CD14-positive monocyte (primary cell): ENCODE measurements around the gene UBE2M. TPM values are rescaled to one million over a fixed set of nuclear protein-coding genes. Genes with fewer than 3 reads are reported as not detected.

Experiments
- DNase-seq, 3 donors: peaks; one replicate each; pipeline ENCODE4 v3.0.0-alpha.2; 2011 to 2022
- H2AFZ ChIP-seq: 2 replicates; pipeline ENCODE4 v1.6.0; 2012; ENCODE audit warnings: mild to moderate bottlenecking, low read depth, low read length, inconsistent platforms; ENCODE audit not compliant: insufficient read depth, poor library complexity, severe bottlenecking
- H3K27ac ChIP-seq, 2 donors: 1 replicate in 1 of 2; 2 replicates in 1 of 2; pipeline ENCODE4 v1.5.1; 2012 to 2013; ENCODE audit warnings: low read length in 2 of 2, control low read depth in 1 of 2, inconsistent platforms in 1 of 2, low read depth in 1 of 2, mild to moderate bottlenecking in 1 of 2
- H3K27me3 ChIP-seq, 2 donors: one replicate each; pipeline versions ENCODE4 v1.6.0 to v1.6.1; 2011 to 2013; ENCODE audit warnings: low read length in 2 of 2; ENCODE audit not compliant: control insufficient read depth in 2 of 2, insufficient read depth in 2 of 2
- H3K36me3 ChIP-seq, 2 donors: replicated peaks in 1 of 2; 1 replicate in 1 of 2; 2 replicates in 1 of 2; pipeline versions ENCODE4 v1.5.1 to v1.6.1; 2012 to 2013; ENCODE audit warnings: low read length in 2 of 2, control low read depth in 1 of 2, inconsistent platforms in 1 of 2, mild to moderate bottlenecking in 1 of 2; ENCODE audit not compliant: insufficient read depth in 2 of 2, control insufficient read depth in 1 of 2
- H3K4me1 ChIP-seq, 2 donors: 1 replicate in 1 of 2; 2 replicates in 1 of 2; pipeline versions ENCODE4 v1.5.1 to v1.6.1; 2012 to 2013; ENCODE audit warnings: low read length in 2 of 2, control low read depth in 1 of 2, inconsistent platforms in 1 of 2, mild to moderate bottlenecking in 1 of 2, moderate library complexity in 1 of 2; ENCODE audit not compliant: insufficient read depth in 2 of 2, control insufficient read depth in 1 of 2
- H3K4me2 ChIP-seq: replicated peaks from 2 replicates; pipeline ENCODE3; 2012; ENCODE audit warnings: low read length, moderate library complexity, mild to moderate bottlenecking; ENCODE audit not compliant: poor library complexity, severe bottlenecking; ENCODE audit errors: extremely low read depth
- H3K4me3 ChIP-seq, 3 experiments: fragments of 200-600 bp in 1 of 3; sonication (generic) in 1 of 3; replicated peaks in 1 of 3; 1 replicate in 2 of 3; 2 replicates in 1 of 3; pipeline ENCODE4 v1.5.1; 2011 to 2013; ENCODE audit warnings: low read length in 3 of 3, mild to moderate bottlenecking in 3 of 3, control low read depth in 2 of 3, low read depth in 2 of 3, inconsistent platforms in 1 of 3, moderate library complexity in 1 of 3
- H3K79me2 ChIP-seq: 2 replicates; pipeline ENCODE4 v1.6.0; 2012; ENCODE audit warnings: mild to moderate bottlenecking, control low read depth, inconsistent platforms, low read length, moderate library complexity; ENCODE audit not compliant: insufficient read depth
- H3K9ac ChIP-seq: 2 replicates; pipeline ENCODE4 v1.6.0; 2017; ENCODE audit warnings: low read length, mild to moderate bottlenecking; ENCODE audit not compliant: insufficient read depth, poor library complexity, severe bottlenecking
- H3K9me3 ChIP-seq, 2 donors: replicated peaks in 1 of 2; 1 replicate in 1 of 2; 2 replicates in 1 of 2; pipeline versions ENCODE4 v1.5.1 to v1.6.1; 2012 to 2013; ENCODE audit warnings: low read length in 2 of 2, control low read depth in 1 of 2; ENCODE audit not compliant: control insufficient read depth in 1 of 2, insufficient read depth in 1 of 2
- H4K20me1 ChIP-seq: 2 replicates; pipeline ENCODE4 v1.6.0; 2012; ENCODE audit warnings: mild to moderate bottlenecking, low read length, control low read depth, moderate library complexity; ENCODE audit not compliant: insufficient read depth
- H3K27ac Mint-ChIP-seq, 7 donors: one replicate each; pipeline ENCODE4 v1.8.0; 2020; ENCODE audit warnings: mild to moderate bottlenecking in 7 of 7, mixed read lengths in 7 of 7, moderate library complexity in 6 of 7, inconsistent platforms in 2 of 7
- H3K27me3 Mint-ChIP-seq, 3 donors: one replicate each; pipeline ENCODE4 v1.8.0; 2021 to 2022; ENCODE audit warnings: low read depth in 3 of 3, mild to moderate bottlenecking in 3 of 3, mixed read lengths in 3 of 3, moderate library complexity in 3 of 3, inconsistent platforms in 1 of 3
- H3K36me3 Mint-ChIP-seq, 2 donors: one replicate each; pipeline ENCODE4 v1.8.0; 2020; ENCODE audit warnings: mixed read lengths in 2 of 2, inconsistent platforms in 1 of 2, mild to moderate bottlenecking in 1 of 2
- H3K4me1 Mint-ChIP-seq: one replicate; pipeline ENCODE4 v1.8.0; 2020; ENCODE audit warnings: mild to moderate bottlenecking, mixed read lengths
- H3K4me3 Mint-ChIP-seq, 2 donors: one replicate each; pipeline ENCODE4 v1.8.0; 2020; ENCODE audit warnings: mild to moderate bottlenecking in 2 of 2, mixed read lengths in 2 of 2, moderate library complexity in 1 of 2
- H3K9me3 Mint-ChIP-seq, 7 donors: one replicate each; pipeline ENCODE4 v1.8.0; 2020 to 2022; ENCODE audit warnings: mixed read lengths in 7 of 7, mild to moderate bottlenecking in 6 of 7, moderate library complexity in 6 of 7, inconsistent platforms in 2 of 7
- WGBS: methylation state at CpG from one replicate; pipeline ENCODE4 v1.1.5; 2013; ENCODE audit warnings: missing lambda C conversion rate; ENCODE audit not compliant: insufficient coverage; 5-methylcytosine and 5-hydroxymethylcytosine counted together
- intact Hi-C, 2 donors: fragments of 100-400 bp; cut with micrococcal nuclease; formaldehyde crosslinking; loops; one replicate each; pipeline versions ENCODE4 v1.15.0 to v1.15.1; 2023
- polyA plus RNA-seq, 3 donors: library from polyadenylated mRNA; depleted of rRNA in 1 of 3; unstranded in 2 of 3; stranded (reverse) in 1 of 3; fragments of 300-500 nt in 2 of 3; fragments of >200 nt in 1 of 3; fragmentation: Illumina TruSeq in 2 of 3; gene quantifications; 1 replicate in 2 of 3; 2 replicates in 1 of 3; pipeline ENCODE4 v1.2.3, GENCODE V29; 2012 to 2021
- TF ChIP-seq, protein P1 (sequence below): fragments of 200-600 bp; IDR thresholded peaks from one replicate; pipeline ENCODE4 v1.8.0; 2022; ENCODE audit warnings: antibody characterized with exemption, mild to moderate bottlenecking

UBE2M gene
- polyA plus RNA-seq, 3 donors = 7.8 to 84.6 (median 14.3) TPM

DNA sequence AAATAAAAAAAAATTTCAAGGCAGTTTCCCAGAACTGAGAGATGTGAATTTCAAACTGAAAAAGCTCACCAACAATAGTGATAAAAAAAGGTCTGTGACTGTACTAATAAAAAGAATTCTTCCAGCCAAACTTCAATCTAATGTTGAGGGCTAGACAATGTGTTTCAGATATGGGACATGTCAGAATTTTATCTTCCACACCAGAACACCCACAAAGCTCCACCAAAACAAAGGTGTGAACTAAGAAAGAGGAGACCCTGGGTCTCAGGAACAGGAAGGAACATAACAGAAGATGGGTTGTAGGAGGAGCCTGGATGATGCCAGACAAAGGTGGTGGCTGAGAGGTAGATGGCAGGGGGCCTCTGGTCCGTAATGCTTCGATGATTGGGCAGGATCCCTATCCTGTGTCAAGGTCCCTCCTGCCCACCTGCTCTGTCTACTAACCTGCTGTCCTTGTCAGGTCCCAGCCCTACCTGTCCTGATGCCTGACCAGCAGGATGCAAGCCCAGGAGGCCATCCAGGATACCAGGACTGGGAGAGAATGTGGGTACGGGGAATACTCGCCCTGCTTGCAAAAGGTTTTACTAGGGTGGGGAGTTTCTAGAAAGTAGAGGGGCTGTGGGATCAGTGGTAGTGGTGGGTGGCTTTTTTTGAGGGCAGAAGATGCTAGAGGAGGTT lies 10.2 kb upstream of the UBE2M start:
- Histone ChIP-seq H3K27me3 (peaks cover 8 to 10% of the 10 kb centered on the region in 2 donors), H3K4me1 (peaks cover 13 to 17% of the 10 kb centered on the region in 2 donors), H3K27ac (no peak overlapping the region), H2AFZ (no peak overlapping the region), H3K36me3 (peaks cover 9 to 31% of the 10 kb centered on the region in 2 donors), H3K9ac (no peak overlapping the region), H4K20me1 (peaks cover 4% of the 10 kb centered on the region), H3K4me2 (no peak overlapping the region), H3K79me2 (peaks cover 15% of the 10 kb centered on the region), H3K4me3 (no peak overlapping the region), H3K9me3 (peaks cover 0 to 4% of the 10 kb centered on the region in 2 donors)
- no peak overlapping the region for H3K4me3 Mint-ChIP-seq
- intact Hi-C loops = no loop called here
- peaks cover 17% of the 10 kb centered on the region for H3K4me1 Mint-ChIP-seq
- DNase-seq = no peak
- H3K36me3 Mint-ChIP-seq = peaks cover 23 to 46% of the 10 kb centered on the region in 2 donors
- peaks cover 10 to 20% (median 11%) of the 10 kb centered on the region in 3 donors for H3K27me3 Mint-ChIP-seq
- H3K9me3 Mint-ChIP-seq = peaks cover 0 to 5% (median 2%) of the 10 kb centered on the region in 7 donors
- TF ChIP-seq, protein P1, sequence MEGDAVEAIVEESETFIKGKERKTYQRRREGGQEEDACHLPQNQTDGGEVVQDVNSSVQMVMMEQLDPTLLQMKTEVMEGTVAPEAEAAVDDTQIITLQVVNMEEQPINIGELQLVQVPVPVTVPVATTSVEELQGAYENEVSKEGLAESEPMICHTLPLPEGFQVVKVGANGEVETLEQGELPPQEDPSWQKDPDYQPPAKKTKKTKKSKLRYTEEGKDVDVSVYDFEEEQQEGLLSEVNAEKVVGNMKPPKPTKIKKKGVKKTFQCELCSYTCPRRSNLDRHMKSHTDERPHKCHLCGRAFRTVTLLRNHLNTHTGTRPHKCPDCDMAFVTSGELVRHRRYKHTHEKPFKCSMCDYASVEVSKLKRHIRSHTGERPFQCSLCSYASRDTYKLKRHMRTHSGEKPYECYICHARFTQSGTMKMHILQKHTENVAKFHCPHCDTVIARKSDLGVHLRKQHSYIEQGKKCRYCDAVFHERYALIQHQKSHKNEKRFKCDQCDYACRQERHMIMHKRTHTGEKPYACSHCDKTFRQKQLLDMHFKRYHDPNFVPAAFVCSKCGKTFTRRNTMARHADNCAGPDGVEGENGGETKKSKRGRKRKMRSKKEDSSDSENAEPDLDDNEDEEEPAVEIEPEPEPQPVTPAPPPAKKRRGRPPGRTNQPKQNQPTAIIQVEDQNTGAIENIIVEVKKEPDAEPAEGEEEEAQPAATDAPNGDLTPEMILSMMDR = no peak
- no peak overlapping the region for H3K27ac Mint-ChIP-seq
- WGBS = 88% methylated on average over 4 of the region's 4 CpGs

DNA sequence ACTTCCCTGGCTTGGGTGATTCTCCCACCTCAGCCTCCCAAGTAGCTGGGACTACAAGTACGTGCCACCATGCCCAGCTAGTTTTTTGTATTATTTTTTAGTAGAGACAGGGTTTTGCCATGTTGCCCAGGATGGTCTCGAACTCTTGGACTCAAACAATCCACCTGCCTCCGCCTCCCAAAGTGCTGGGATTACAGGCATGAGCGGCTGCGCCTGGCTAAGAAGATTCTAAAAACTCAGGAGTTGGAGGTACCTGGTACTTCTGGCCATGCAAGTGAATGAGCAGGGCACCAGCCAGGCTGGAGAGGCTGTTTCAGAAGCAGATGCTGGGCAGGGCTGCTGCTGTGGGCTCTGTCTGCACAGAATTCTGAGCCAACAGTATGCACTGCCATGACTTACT lies 8.6 kb upstream of the UBE2M start:
- TF ChIP-seq, protein P1 = no peak
- Mint-ChIP-seq H3K9me3 (peaks cover 0 to 11% (median 7%) of the 10 kb centered on the region in 7 donors), H3K36me3 (peaks cover 23 to 46% of the 10 kb centered on the region in 2 donors), H3K4me1 (peaks cover 26% of the 10 kb centered on the region), H3K27ac (no peak overlapping the region), H3K27me3 (peaks cover 26 to 31% (median 27%) of the 10 kb centered on the region in 3 donors), H3K4me3 (no peak overlapping the region)
- no peak overlapping the region for H3K27ac ChIP-seq
- H3K27me3 ChIP-seq = peaks cover 15 to 25% of the 10 kb centered on the region in 2 donors
- H3K9me3 ChIP-seq = peaks cover 0 to 8% of the 10 kb centered on the region in 2 donors
- 97% methylated on average over 3 of the region's 5 CpGs for WGBS
- H3K4me1 ChIP-seq = peaks cover 22 to 25% of the 10 kb centered on the region in 2 donors
- H3K9ac ChIP-seq = no peak overlapping the region
- peaks cover 9 to 31% of the 10 kb centered on the region in 2 donors for H3K36me3 ChIP-seq
- no peak overlapping the region for H3K4me3 ChIP-seq
- H4K20me1 ChIP-seq = peaks cover 10% of the 10 kb centered on the region
- H3K4me2 ChIP-seq = no peak overlapping the region
- H3K79me2 ChIP-seq = peaks cover 15% of the 10 kb centered on the region
- intact Hi-C loops = no loop called here
- H2AFZ ChIP-seq = no peak overlapping the region
- no peak for DNase-seq
